Gastrocnemius medialis (tissue), 4 donors: ENCODE measurements around the gene RYR3.

Experiments
- POLR2A ChIP-seq, 2 donors: fragments of 450-650 bp; IDR thresholded peaks; one replicate each; pipeline ENCODE4 v1.6.1; 2017; ENCODE audit warnings: antibody characterized with exemption in 2 of 2, mild to moderate bottlenecking in 2 of 2, moderate library complexity in 2 of 2
- TF ChIP-seq, protein P1 (sequence below), 5 experiments: fragments of 450-650 bp in 3 of 5; fragments of 200-600 bp in 2 of 5; sonication (generic) in 2 of 5; IDR thresholded peaks in 4 of 5; conservative IDR thresholded peaks in 1 of 5; 1 replicate in 4 of 5; 2 replicates in 1 of 5; pipeline ENCODE4 v1.5.1; 2016 to 2019; ENCODE audit warnings: antibody characterized with exemption in 5 of 5, mild to moderate bottlenecking in 3 of 5, moderate library complexity in 3 of 5

DNA sequence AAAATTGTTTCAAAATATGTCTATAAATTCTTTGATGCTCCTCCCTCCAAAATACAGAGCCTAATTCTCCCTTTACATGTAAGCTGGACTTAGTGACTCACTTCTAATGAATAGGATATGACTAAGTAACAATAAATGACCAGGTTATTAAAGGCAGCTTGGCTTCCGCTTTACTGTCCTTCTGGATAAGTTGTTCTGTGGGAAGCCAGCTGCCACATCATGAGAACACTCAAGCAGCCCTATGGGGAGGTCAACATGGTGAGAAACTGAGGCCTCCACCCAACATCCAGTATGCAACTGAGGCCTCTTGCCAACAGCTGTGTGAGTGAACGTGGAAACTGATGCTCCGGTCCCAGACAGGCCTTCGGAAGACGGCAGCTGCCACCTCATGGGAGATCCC lies 410.2 kb downstream of the RYR3 start:
- TF ChIP-seq, protein P1, sequence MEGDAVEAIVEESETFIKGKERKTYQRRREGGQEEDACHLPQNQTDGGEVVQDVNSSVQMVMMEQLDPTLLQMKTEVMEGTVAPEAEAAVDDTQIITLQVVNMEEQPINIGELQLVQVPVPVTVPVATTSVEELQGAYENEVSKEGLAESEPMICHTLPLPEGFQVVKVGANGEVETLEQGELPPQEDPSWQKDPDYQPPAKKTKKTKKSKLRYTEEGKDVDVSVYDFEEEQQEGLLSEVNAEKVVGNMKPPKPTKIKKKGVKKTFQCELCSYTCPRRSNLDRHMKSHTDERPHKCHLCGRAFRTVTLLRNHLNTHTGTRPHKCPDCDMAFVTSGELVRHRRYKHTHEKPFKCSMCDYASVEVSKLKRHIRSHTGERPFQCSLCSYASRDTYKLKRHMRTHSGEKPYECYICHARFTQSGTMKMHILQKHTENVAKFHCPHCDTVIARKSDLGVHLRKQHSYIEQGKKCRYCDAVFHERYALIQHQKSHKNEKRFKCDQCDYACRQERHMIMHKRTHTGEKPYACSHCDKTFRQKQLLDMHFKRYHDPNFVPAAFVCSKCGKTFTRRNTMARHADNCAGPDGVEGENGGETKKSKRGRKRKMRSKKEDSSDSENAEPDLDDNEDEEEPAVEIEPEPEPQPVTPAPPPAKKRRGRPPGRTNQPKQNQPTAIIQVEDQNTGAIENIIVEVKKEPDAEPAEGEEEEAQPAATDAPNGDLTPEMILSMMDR (IDR thresholded peaks at IDR 0.05 in 4 of 5, conservative IDR thresholded peaks at IDR 0.05 in 1 of 5), result no peak
- no peak for TF ChIP-seq POLR2A (IDR thresholded peaks at IDR 0.05)
